Stomach (tissue), 4 donors: ENCODE data around the gene PTER.

Experiments used
- CTCF ChIP-seq, 7 experiments: fragments of 450-650 bp in 4 of 7; fragments of 200-600 bp in 3 of 7; sonication (generic) in 3 of 7; IDR thresholded peaks; one replicate each; pipeline ENCODE4 v1.5.1; 2016 to 2019; ENCODE audit warnings: antibody characterized with exemption in 7 of 7, control low read depth in 2 of 7, mild to moderate bottlenecking in 1 of 7
- EP300 ChIP-seq: sonication (generic); formaldehyde crosslinking; IDR thresholded peaks from one replicate; pipeline ENCODE4 v1.6.1; 2017; ENCODE audit warnings: antibody characterized with exemption
- POLR2A ChIP-seq, 4 donors: fragments of 450-650 bp; IDR thresholded peaks; one replicate each; pipeline ENCODE4 v1.6.1; 2016; ENCODE audit warnings: antibody characterized with exemption in 4 of 4, control low read depth in 2 of 4, mild to moderate bottlenecking in 1 of 4, moderate library complexity in 1 of 4

DNA sequence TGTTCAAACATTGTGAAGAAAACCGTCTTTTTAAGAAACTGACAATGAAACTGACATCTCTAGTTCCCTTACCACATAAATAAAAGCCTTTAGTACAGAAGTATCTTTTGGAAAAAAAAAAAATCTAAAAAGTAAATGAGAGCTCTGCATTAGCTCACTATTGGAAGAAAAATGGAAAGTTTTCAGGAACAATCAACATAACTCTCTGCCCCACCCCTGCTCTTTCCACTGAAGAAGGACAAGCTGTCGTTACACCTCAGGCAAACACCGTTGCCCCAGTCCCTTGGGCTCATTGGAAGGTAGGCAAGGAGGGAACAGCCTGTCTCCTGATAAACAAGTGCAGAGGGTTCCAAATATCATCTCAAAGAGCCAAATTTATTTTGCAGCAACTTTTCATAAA is 107.3 kb downstream of the PTER start:
- no peak for TF ChIP-seq CTCF (IDR thresholded peaks at IDR 0.05)
- no peak for TF ChIP-seq POLR2A (IDR thresholded peaks at IDR 0.05)
- TF ChIP-seq EP300 = no peak
